GM12874 (cell line): Measurements from ENCODE around the gene ASMTL.
A peak's percentile ranks its signal among the peaks of the same experiment; 100 is the strongest.

Experiments used
- TF ChIP-seq, protein P1 (sequence below): IDR thresholded peaks from 2 replicates; pipeline ENCODE4 v1.5.1; 2011; ENCODE audit warnings: low read depth, mild to moderate bottlenecking, control low read depth, low read length, moderate library complexity; ENCODE audit not compliant: insufficient read depth

Gene ASMTL

DNA sequence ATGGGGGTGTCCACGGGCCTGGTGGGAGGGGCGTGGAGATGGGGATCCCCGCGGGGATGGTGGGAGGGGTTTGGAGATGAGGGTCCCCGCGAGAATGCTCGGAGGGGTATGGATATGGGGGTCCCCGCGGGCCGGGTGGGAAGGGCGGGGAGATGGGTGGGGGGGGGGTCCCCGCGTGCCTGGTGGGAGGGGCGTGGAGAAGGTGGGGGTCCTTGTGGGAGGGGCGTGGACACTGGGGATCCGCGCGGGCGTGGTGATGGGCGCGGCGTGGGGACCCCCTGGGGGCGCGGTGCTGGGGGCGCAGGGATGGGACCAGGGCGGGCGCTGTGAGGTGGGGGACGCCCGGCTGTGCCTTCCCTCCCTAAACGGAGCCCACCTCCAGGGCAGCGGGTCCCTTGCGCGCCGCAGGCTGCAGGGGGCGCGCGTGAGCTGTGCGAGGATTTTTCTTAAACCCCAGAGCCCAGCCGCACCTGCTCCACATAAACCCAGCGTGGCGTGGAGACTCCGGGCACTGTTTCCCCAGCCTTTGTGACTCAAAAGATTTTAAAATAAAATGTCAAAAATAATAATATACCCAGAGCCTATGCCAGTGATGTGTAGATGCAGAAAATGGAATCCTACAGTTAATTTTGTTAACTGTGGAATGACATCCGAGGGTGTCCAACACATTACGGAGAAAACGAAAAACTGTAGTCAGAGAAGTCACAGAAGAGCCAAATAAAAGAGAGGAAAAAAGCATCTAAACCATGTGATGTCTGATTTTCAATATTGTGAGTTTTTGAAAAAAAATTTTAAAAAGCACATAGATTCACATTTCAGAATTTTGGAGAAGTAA is 1.5 kb upstream of the ASMTL start:
- TF ChIP-seq, protein P1, sequence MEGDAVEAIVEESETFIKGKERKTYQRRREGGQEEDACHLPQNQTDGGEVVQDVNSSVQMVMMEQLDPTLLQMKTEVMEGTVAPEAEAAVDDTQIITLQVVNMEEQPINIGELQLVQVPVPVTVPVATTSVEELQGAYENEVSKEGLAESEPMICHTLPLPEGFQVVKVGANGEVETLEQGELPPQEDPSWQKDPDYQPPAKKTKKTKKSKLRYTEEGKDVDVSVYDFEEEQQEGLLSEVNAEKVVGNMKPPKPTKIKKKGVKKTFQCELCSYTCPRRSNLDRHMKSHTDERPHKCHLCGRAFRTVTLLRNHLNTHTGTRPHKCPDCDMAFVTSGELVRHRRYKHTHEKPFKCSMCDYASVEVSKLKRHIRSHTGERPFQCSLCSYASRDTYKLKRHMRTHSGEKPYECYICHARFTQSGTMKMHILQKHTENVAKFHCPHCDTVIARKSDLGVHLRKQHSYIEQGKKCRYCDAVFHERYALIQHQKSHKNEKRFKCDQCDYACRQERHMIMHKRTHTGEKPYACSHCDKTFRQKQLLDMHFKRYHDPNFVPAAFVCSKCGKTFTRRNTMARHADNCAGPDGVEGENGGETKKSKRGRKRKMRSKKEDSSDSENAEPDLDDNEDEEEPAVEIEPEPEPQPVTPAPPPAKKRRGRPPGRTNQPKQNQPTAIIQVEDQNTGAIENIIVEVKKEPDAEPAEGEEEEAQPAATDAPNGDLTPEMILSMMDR, result peak; percentile 96

DNA sequence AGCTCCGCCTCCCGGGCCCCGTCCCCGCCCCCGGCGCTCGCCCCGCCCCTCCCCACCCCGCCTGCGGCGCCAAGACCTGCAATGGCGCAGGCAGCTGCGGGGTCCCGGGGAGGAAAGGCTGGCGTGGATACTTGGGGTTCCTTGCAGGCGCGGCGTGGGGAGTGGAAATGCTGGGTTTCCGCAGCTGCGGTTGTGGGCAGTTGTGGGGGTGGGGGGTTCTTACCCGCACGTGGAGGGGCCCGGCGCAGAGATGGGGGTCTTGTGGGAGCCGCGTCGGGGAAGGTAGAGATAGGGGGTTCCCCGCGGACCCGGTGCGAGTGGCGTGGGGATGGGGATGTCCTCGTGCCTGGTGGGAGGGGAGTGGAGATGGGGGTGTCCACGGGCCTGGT is 680 bp upstream of the ASMTL start:
- TF ChIP-seq, protein P1, result no peak

DNA sequence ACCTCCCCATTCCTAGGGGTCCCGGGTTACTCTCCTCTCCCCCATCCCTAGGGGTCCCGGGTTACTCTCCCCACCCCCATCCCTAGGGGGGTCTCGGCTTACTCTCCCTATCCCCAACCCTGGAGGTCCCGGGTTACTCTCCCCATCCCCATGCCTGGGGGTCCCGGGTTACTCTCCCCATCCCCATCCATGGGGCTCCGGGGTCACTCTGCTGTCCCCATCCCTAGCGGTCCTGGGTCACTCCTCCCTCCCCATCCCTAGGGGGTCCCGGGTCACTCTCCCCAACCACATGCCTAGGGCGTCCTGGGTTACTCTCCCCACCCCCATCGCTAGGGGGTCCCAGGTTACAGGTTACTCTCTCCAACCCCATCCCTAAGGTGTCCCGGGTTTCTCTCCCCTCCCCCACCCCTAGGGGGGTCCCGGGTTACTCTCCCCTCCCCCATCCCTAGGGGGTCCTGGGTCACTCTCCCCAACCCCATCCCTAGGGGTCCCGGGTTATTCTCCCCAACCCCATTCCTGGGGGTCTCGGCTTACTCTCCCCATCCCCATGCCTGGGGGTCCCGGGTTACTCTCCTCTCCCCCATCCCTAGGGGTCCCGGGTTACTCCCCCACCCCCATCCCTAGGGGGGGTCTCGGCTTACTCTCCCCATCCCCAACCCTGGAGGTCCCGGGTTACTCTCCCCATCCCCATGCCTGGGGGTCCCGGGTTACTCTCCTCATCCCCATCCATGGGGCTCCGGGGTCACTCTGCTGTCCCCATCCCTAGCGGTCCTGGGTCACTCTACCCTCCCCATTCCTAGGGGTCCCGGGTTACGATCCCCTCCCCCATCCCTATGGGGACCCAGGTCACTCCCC is 821 bp downstream of the ASMTL start:
- TF ChIP-seq, protein P1, result no peak

DNA sequence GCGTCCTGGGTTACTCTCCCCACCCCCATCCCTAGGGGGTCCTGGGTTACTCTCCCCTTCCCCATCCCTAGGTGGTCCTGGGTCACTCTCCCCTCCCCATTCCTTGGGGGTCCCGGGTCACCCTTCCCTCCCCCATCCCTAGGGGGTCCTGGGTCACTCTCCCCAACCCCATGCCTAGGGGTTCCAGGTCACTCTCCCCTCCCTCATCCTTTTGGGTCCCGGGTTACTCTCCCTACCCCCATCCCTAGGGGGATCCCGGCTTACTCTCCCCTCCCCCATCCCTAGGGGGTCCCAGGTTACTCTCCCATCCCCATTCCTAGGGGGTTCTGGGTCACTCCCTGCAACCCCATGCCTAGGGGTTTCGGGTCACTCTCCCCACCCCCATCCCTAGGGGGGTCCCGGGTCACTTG is 1.5 kb downstream of the ASMTL start:
- TF ChIP-seq, protein P1, result no peak

DNA sequence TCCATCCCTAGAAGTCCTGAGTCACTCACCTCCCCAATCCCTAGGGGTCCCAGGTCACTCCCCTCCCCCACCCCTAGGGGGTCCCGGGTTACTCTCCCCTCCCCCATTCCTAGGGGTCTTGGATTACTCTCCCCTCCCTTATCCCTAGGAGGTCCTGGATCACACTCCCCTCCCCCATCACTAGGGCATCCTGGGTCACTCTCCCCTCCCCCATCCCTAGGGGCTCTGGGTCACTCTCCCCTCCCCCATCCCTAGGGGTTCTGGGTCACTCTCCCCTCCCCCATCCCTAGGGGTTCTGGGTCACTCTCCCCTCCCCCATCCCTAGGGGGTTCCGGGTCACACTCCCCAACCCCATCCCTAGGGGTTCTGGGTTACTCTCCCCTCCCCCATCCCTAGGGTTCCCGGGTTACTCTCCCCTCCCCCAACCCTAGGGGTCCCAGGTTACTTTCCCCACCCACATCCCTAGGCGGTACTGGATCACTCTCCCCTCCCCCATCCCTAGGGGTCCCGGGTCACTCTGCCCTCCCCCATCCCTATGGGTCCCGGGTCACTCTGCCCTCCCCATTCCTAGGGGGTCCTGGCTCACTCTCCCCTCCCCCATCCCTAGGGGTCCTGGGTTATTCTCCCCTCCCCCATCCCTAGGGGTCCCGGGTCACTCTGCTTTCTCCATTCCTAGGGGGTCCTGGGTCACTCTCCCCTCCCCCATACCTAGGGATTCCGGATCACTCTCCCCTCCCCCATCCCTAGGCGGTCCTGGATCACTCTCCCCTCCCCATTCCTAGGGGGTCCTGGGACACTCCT is 2.1 kb downstream of the ASMTL start:
- TF ChIP-seq, protein P1, result no peak

DNA sequence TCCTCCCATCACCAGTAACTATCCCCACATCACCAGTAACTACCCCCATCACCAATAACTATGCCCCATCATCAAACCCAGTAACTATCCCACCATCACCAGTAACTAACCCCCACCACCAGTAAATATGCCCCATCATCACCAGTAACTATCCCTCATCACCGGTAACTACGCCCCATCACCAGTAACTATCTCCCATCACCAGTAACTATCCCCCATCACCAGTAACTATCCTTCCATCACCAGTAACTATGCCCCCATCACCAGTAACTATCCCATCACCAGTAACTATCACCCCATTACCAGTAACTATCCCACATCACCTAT is 2.9 kb downstream of the ASMTL start:
- TF ChIP-seq, protein P1, result no peak

- TF ChIP-seq, protein P1, result no peak
These were observed 3.5 kb downstream of the ASMTL start for GRCh38 chrX:1449036-1449822.
